MM.1S (cell line): ENCODE measurements around the gene PDHA1.

Source experiments
- DNase-seq: peaks from one replicate; pipeline ENCODE4 v3.0.0-alpha.2; 2015
- H2AFZ ChIP-seq: fragments of 300-600 bp; sonication (generic); 2 replicates; pipeline ENCODE4 v1.6.0; 2016; ENCODE audit warnings: antibody characterized with exemption, low read length
- H3F3A ChIP-seq: fragments of 300-600 bp; sonication (generic); 2 replicates; pipeline ENCODE4 v1.6.1; 2016; ENCODE audit warnings: mild to moderate bottlenecking, antibody characterized with exemption, low read length, moderate library complexity, mixed read lengths; ENCODE audit not compliant: insufficient read depth
- H3K27ac ChIP-seq: fragments of 300-600 bp; sonication (generic); 2 replicates; pipeline ENCODE4 v1.5.1; 2016; ENCODE audit warnings: mild to moderate bottlenecking, low read length
- H3K27me3 ChIP-seq: fragments of 300-600 bp; sonication (generic); replicated peaks from 2 replicates; pipeline ENCODE4 v1.6.0; 2016; ENCODE audit warnings: low read length; ENCODE audit not compliant: insufficient read depth
- H3K36me3 ChIP-seq: fragments of 300-600 bp; sonication (generic); replicated peaks from 2 replicates; pipeline ENCODE4 v1.6.1; 2016; ENCODE audit warnings: mild to moderate bottlenecking, low read length, mixed read lengths; ENCODE audit not compliant: insufficient read depth
- H3K4me1 ChIP-seq: fragments of 300-600 bp; sonication (generic); 2 replicates; pipeline ENCODE4 v1.6.1; 2016; ENCODE audit warnings: low read length, mixed read lengths
- H3K4me2 ChIP-seq: fragments of 300-600 bp; sonication (generic); 2 replicates; pipeline ENCODE4 v1.6.0; 2016; ENCODE audit warnings: low read depth, low read length
- H3K4me3 ChIP-seq: fragments of 300-600 bp; sonication (generic); 2 replicates; pipeline ENCODE4 v1.5.1; 2016; ENCODE audit warnings: low read length, mixed read lengths
- H3K79me2 ChIP-seq: fragments of 300-600 bp; sonication (generic); 2 replicates; pipeline ENCODE4 v1.6.1; 2016; ENCODE audit warnings: mixed run types, low read length, mixed read lengths
- H3K9ac ChIP-seq: fragments of 300-600 bp; sonication (generic); 2 replicates; pipeline ENCODE4 v1.6.1; 2016; ENCODE audit warnings: low read length, mixed read lengths
- H3K9me2 ChIP-seq: fragments of 300-600 bp; sonication (generic); replicated peaks from 2 replicates; pipeline ENCODE4 v1.6.1; 2016; ENCODE audit warnings: mild to moderate bottlenecking, low read length, mixed read lengths; ENCODE audit not compliant: insufficient read depth
- H3K9me3 ChIP-seq: fragments of 300-600 bp; sonication (generic); replicated peaks from 2 replicates; pipeline ENCODE4 v1.6.1; 2016; ENCODE audit warnings: mild to moderate bottlenecking, low read length, mixed read lengths; ENCODE audit not compliant: insufficient read depth
- H4K20me1 ChIP-seq: fragments of 300-600 bp; sonication (generic); 2 replicates; pipeline ENCODE4 v1.6.1; 2016; ENCODE audit warnings: mild to moderate bottlenecking, low read length, moderate library complexity, mixed read lengths; ENCODE audit not compliant: insufficient read depth
- EZH2 ChIP-seq: fragments of 300-600 bp; sonication (generic); optimal IDR thresholded peaks from 2 replicates; pipeline ENCODE3; 2017; ENCODE audit warnings: low read depth, mild to moderate bottlenecking, antibody characterized with exemption, low read length, mixed read lengths
- EZH2phosphoT487 ChIP-seq: fragments of 300-600 bp; sonication (generic); IDR thresholded peaks from 2 replicates; pipeline ENCODE4 v1.6.1; 2018; ENCODE audit warnings: antibody characterized with exemption, low read length
- TF ChIP-seq, protein P1 (sequence below): fragments of 300-600 bp; sonication (generic); IDR thresholded peaks from 2 replicates; pipeline ENCODE4 v1.5.1; 2016; ENCODE audit warnings: antibody characterized with exemption, low read length, mixed read lengths

PDHA1 gene

DNA sequence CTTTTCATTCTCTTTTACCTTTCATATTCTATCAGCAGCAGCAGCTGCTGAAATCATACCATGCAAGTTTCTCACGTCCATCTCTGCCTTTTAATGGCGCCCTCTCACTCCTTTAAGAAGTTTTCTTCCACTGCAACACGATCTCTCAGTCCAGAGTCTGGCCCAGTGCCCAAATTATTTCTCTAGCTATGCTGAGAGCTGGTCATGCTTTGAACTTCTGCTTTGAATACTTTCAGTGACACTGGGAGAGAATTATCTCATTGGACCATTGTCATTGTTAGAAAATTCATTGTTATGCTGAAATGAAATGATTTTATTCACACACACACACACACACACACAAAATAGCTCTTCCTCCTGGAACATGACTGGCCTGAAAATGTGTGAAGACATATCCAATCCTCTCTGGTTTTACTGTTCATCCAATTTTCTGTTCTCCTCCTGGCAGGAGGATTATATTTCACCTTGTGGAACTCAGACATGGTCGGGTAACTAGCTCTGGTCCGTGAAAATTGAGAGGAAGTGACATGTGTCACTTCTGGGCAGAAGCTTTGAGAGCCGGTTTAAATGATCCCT lies 1.3 kb upstream of the PDHA1 start:
- no peak overlapping the region for H3K4me2 ChIP-seq
- peaks cover 36% of the 10 kb centered on the region for H3K79me2 ChIP-seq
- no peak overlapping the region for H2AFZ ChIP-seq
- TF ChIP-seq EZH2phosphoT487 (no peak), EZH2 (no peak)
- TF ChIP-seq, protein P1, sequence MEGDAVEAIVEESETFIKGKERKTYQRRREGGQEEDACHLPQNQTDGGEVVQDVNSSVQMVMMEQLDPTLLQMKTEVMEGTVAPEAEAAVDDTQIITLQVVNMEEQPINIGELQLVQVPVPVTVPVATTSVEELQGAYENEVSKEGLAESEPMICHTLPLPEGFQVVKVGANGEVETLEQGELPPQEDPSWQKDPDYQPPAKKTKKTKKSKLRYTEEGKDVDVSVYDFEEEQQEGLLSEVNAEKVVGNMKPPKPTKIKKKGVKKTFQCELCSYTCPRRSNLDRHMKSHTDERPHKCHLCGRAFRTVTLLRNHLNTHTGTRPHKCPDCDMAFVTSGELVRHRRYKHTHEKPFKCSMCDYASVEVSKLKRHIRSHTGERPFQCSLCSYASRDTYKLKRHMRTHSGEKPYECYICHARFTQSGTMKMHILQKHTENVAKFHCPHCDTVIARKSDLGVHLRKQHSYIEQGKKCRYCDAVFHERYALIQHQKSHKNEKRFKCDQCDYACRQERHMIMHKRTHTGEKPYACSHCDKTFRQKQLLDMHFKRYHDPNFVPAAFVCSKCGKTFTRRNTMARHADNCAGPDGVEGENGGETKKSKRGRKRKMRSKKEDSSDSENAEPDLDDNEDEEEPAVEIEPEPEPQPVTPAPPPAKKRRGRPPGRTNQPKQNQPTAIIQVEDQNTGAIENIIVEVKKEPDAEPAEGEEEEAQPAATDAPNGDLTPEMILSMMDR, result no peak
- no peaks in the 10 kb centered on the region for H3K4me1 ChIP-seq
- no peaks in the 10 kb centered on the region for H3K27me3 ChIP-seq
- H3K27ac ChIP-seq, result no peak overlapping the region
- DNase-seq, result no peak
- no peaks in the 10 kb centered on the region for H3F3A ChIP-seq
- no peak overlapping the region for H3K9ac ChIP-seq
- H3K9me2 ChIP-seq, result no peaks in the 10 kb centered on the region
- no peaks in the 10 kb centered on the region for H3K9me3 ChIP-seq
- no peak overlapping the region for H3K4me3 ChIP-seq
- H3K36me3 ChIP-seq, result no peaks in the 10 kb centered on the region
- no peaks in the 10 kb centered on the region for H4K20me1 ChIP-seq

DNA sequence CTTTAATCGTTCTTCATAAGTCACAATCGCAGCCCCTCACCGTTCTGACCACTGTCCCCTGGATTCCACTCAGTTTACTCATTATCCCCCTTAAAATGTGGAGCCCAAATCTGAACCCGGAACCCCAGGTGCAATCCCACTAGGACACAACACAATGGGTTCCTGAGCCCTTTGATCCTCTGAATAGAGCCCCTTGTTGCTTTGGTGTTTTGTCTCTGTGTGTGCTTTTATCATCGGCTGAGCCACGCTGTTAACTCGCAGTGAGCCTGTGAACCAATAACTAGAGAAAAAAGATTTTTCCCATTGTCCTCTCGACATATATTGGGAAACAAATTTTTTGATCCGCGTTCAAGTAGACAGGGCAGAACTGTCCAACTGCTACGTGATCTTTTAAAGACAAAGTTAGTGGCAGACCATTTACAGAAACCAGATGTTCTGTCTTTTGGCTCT lies 617 bp upstream of the PDHA1 start:
- H3F3A ChIP-seq, result no peaks in the 10 kb centered on the region
- H3K4me1 ChIP-seq, result no peaks in the 10 kb centered on the region
- no peak overlapping the region for H3K27ac ChIP-seq
- H3K36me3 ChIP-seq, result no peaks in the 10 kb centered on the region; the same call in 1 of the 2 replicates
- peak overlapping the region; percentile 98 for H2AFZ ChIP-seq
- no peaks in the 10 kb centered on the region for H3K27me3 ChIP-seq
- no peak for DNase-seq
- H3K79me2 ChIP-seq, result peaks cover 43% of the 10 kb centered on the region
- no peaks in the 10 kb centered on the region for H3K9me2 ChIP-seq
- H4K20me1 ChIP-seq, result no peaks in the 10 kb centered on the region
- TF ChIP-seq EZH2, result no peak
- no peak for TF ChIP-seq EZH2phosphoT487
- TF ChIP-seq, protein P1, result no peak
- H3K4me2 ChIP-seq, result peak overlapping the region; percentile 60
- peak overlapping the region; percentile 29; the same call in 1 of the 2 replicates for H3K9ac ChIP-seq
- H3K9me3 ChIP-seq, result no peaks in the 10 kb centered on the region
- H3K4me3 ChIP-seq, result peak overlapping the region; percentile 76

DNA sequence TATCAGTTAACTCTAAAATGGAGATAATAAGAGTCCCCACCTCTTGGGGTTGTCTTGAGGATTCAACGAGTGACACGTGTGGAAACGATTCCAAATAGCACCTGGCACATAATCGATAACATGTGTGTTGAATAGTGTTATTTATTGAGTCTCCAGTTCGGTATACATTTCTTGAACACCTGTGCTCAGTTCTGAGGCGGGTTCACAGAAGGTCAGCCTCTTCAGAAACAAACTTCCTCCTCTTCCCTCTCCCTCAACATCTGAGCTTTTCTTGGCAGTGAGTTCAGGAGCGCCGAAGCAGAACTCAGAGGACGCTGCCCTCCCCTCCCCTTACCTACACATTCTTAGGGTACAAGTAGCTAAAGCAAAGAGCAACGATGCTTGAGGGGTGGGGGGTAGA lies 934 bp downstream of the PDHA1 start:
- peaks cover 47% of the 10 kb centered on the region for H3K79me2 ChIP-seq
- peak overlapping the region; percentile 76 for H3K4me3 ChIP-seq
- DNase-seq, result no peak
- H3K9me2 ChIP-seq, result no peaks in the 10 kb centered on the region
- no peak overlapping the region; the same call in 1 of the 2 replicates for H3K27ac ChIP-seq
- TF ChIP-seq EZH2 (no peak), EZH2phosphoT487 (no peak)
- TF ChIP-seq, protein P1, result no peak
- no peaks in the 10 kb centered on the region for H4K20me1 ChIP-seq
- no peaks in the 10 kb centered on the region for H3K9me3 ChIP-seq
- H3K4me1 ChIP-seq, result no peaks in the 10 kb centered on the region
- peak overlapping the region; percentile 68 for H3K4me2 ChIP-seq
- peak overlapping the region; percentile 72; the same call in 1 of the 2 replicates for H3K9ac ChIP-seq
- H3K36me3 ChIP-seq, result no peaks in the 10 kb centered on the region; the same call in 1 of the 2 replicates
- no peaks in the 10 kb centered on the region for H3K27me3 ChIP-seq
- H3F3A ChIP-seq, result no peaks in the 10 kb centered on the region
- no peak overlapping the region for H2AFZ ChIP-seq
